OCI-LY3 (cell line): Measurements from ENCODE around the gene CHFR.
"Not testable (repeated sequence)": the region's sequence is repeated elsewhere in the genome, so short reads cannot be mapped to it uniquely, and the experiment has no call there.

Experiments
- H2AFZ ChIP-seq: fragments of 200-600, 300-600 bp; shearing (Covaris generic); 2 replicates; pipeline ENCODE4 v1.6.0; 2014; ENCODE audit warnings: antibody characterized with exemption, low read depth, low read length
- H3K27ac ChIP-seq: fragments of 200-600, 300-600 bp; sonication (generic); 2 replicates; pipeline ENCODE4 v1.5.1; 2014; ENCODE audit warnings: mild to moderate bottlenecking, low read length, moderate library complexity, mixed read lengths
- H3K27me3 ChIP-seq: fragments of 200-600, 300-600 bp; sonication (generic); 2 replicates; pipeline ENCODE4 v1.6.1; 2014; ENCODE audit warnings: low read depth, low read length, mixed read lengths
- H3K36me3 ChIP-seq: fragments of 200-600, 300-600 bp; sonication (generic); replicated peaks from 2 replicates; pipeline ENCODE3; 2014; ENCODE audit warnings: low read depth, low read length, mixed read lengths
- H3K4me1 ChIP-seq: fragments of 300-600, 200-600 bp; sonication (generic); 2 replicates; pipeline ENCODE4 v1.6.1; 2014; ENCODE audit warnings: low read length, mixed read lengths
- H3K4me2 ChIP-seq: fragments of 200-600, 300-600 bp; sonication (generic); 2 replicates; pipeline ENCODE4 v1.6.1; 2014; ENCODE audit warnings: low read length, mixed read lengths
- H3K4me3 ChIP-seq: fragments of 300-600, 200-600 bp; sonication (generic); 2 replicates; pipeline ENCODE4 v1.5.1; 2014; ENCODE audit warnings: antibody characterized with exemption, mild to moderate bottlenecking, low read length, moderate library complexity
- H3K79me2 ChIP-seq: fragments of 300-600, 200-600 bp; shearing (Covaris generic); 2 replicates; pipeline ENCODE4 v1.6.1; 2014; ENCODE audit warnings: mild to moderate bottlenecking, low read length, mixed read lengths
- H3K9ac ChIP-seq: fragments of 300-600, 200-600 bp; shearing (Covaris generic); 2 replicates; pipeline ENCODE4 v1.6.0; 2014; ENCODE audit warnings: mild to moderate bottlenecking, low read length, moderate library complexity
- H3K9me3 ChIP-seq: fragments of 200-600, 300-600 bp; shearing (Covaris generic); 2 replicates; pipeline ENCODE4 v1.6.1; 2014; ENCODE audit warnings: low read length, mixed read lengths; ENCODE audit not compliant: insufficient read depth
- H4K20me1 ChIP-seq: fragments of 200-600, 300-600 bp; sonication (generic); 2 replicates; pipeline ENCODE4 v1.6.1; 2016; ENCODE audit warnings: low read length, mixed read lengths; ENCODE audit not compliant: insufficient read depth
- EZH2phosphoT487 ChIP-seq: fragments of 200-600 bp; shearing (Covaris generic); IDR thresholded peaks from 2 replicates; pipeline ENCODE4 v1.6.1; 2018; ENCODE audit warnings: antibody characterized with exemption, mixed run types, low read depth
- TF ChIP-seq, protein P1 (sequence below): fragments of 200-600, 300-600 bp; sonication (generic); IDR thresholded peaks from 2 replicates; pipeline ENCODE4 v1.5.1; 2014; ENCODE audit warnings: antibody characterized with exemption, low read length, low read depth

Gene CHFR

DNA sequence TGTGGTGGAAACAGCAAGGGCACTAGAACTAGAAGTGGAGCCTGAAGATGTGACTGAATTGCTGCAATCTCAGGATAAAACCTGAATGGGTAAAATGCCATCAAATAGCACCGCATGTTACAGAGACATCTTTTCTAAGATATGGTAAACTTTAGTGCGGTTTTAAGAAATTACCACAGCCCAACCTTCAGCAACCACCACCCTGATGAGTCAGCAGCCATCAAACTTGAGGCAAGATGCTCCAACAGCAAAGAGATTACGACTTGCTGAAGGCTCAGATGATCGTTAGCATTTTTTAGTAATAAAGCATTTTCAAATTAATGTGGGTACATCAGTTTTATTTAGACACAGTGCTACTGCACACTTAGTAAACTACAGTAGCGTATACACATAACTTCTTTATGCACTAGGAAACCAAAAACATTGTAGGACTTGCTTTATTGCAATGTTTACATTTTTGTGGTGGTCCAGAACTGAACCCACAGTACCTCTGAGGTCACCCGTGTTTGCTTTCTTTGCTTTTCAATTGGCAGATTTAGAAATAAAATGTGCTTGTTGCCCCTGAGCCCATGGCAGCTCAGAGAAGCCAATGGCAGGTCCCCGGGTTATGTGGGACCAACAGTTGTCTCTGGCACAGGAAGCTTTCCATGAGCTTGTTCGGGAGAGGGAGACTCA, 74.6 kb downstream of the CHFR start:
- H3K4me1 ChIP-seq: no peaks in the 10 kb centered on the region
- H3K4me2 ChIP-seq: no peak overlapping the region
- no peaks in the 10 kb centered on the region for H3K36me3 ChIP-seq
- no peaks in the 10 kb centered on the region for H4K20me1 ChIP-seq
- H3K79me2 ChIP-seq: no peaks in the 10 kb centered on the region
- H2AFZ ChIP-seq: no peak overlapping the region
- TF ChIP-seq EZH2phosphoT487: no peak
- H3K27ac ChIP-seq: no peak overlapping the region
- no peak overlapping the region for H3K9ac ChIP-seq
- no peak overlapping the region for H3K4me3 ChIP-seq
- no peaks in the 10 kb centered on the region for H3K27me3 ChIP-seq
- H3K9me3 ChIP-seq: no peaks in the 10 kb centered on the region

GRCh38 chr12:132809391-132809790, 78.0 kb downstream of the CHFR start:
- not testable (repeated sequence) for H3K36me3 ChIP-seq, H3K27ac ChIP-seq, H3K27me3 ChIP-seq, H4K20me1 ChIP-seq, H3K9ac ChIP-seq, H2AFZ ChIP-seq, H3K4me2 ChIP-seq, H3K4me3 ChIP-seq, H3K4me1 ChIP-seq, H3K9me3 ChIP-seq, H3K79me2 ChIP-seq

GRCh38 chr12:132807295-132808092, 79.9 kb downstream of the CHFR start:
- TF ChIP-seq, protein P1, sequence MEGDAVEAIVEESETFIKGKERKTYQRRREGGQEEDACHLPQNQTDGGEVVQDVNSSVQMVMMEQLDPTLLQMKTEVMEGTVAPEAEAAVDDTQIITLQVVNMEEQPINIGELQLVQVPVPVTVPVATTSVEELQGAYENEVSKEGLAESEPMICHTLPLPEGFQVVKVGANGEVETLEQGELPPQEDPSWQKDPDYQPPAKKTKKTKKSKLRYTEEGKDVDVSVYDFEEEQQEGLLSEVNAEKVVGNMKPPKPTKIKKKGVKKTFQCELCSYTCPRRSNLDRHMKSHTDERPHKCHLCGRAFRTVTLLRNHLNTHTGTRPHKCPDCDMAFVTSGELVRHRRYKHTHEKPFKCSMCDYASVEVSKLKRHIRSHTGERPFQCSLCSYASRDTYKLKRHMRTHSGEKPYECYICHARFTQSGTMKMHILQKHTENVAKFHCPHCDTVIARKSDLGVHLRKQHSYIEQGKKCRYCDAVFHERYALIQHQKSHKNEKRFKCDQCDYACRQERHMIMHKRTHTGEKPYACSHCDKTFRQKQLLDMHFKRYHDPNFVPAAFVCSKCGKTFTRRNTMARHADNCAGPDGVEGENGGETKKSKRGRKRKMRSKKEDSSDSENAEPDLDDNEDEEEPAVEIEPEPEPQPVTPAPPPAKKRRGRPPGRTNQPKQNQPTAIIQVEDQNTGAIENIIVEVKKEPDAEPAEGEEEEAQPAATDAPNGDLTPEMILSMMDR: no peak
- no peak for TF ChIP-seq EZH2phosphoT487
- H3K9me3 ChIP-seq: no peaks in the 10 kb centered on the region

GRCh38 chr12:132806857-132807256, 80.5 kb downstream of the CHFR start:
- TF ChIP-seq, protein P1: no peak
- TF ChIP-seq EZH2phosphoT487: no peak
- Histone ChIP-seq H3K27me3 (no peaks in the 10 kb centered on the region), H3K27ac (no peak overlapping the region), H3K4me1 (no peaks in the 10 kb centered on the region), H3K4me3 (no peak overlapping the region), H3K9ac (no peak overlapping the region), H3K79me2 (no peaks in the 10 kb centered on the region), H3K9me3 (no peaks in the 10 kb centered on the region), H4K20me1 (no peaks in the 10 kb centered on the region), H2AFZ (no peak overlapping the region), H3K36me3 (no peaks in the 10 kb centered on the region), H3K4me2 (no peak overlapping the region)

More at GRCh38 chr12:132807295-132808092, 79.9 kb downstream of the CHFR start:
- Histone ChIP-seq H3K36me3 (no peaks in the 10 kb centered on the region), H2AFZ (no peak overlapping the region), H3K4me1 (no peaks in the 10 kb centered on the region), H3K27me3 (no peaks in the 10 kb centered on the region), H3K4me2 (no peak overlapping the region), H3K79me2 (no peaks in the 10 kb centered on the region), H3K27ac (no peak overlapping the region), H4K20me1 (no peaks in the 10 kb centered on the region), H3K9ac (no peak overlapping the region), H3K4me3 (no peak overlapping the region)

DNA sequence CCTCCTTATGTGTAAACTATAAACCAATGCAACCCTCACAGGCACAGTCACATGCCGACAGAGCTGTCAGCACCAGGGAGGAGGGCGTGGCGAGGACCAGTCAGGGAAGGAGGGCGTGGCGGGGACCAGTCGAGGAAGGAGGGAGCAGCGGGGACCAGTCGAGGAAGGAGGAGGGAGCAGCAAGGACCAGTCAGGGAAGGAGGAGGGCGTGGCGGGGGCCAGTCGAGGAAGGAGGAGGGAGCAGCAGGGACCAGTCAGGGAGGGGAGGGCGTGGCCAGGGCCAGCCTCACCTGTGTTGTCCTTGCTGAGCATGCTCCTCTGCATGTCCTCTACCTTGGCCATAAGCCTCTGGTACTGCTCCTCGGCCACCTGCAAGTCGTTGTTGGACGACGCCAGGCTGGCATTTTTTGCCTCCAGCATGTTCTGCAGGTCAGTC, 83.0 kb downstream of the CHFR start:
- Histone ChIP-seq H3K9ac (no peak overlapping the region), H3K27me3 (no peaks in the 10 kb centered on the region), H3K9me3 (no peaks in the 10 kb centered on the region), H3K4me1 (no peaks in the 10 kb centered on the region), H3K79me2 (no peaks in the 10 kb centered on the region), H4K20me1 (no peaks in the 10 kb centered on the region), H2AFZ (no peak overlapping the region), H3K4me3 (no peak overlapping the region), H3K4me2 (no peak overlapping the region), H3K27ac (no peak overlapping the region), H3K36me3 (no peaks in the 10 kb centered on the region)
- TF ChIP-seq EZH2phosphoT487: no peak
- TF ChIP-seq, protein P1: no peak
